Astrocyte of the hippocampus (primary cell): ENCODE measurements around the gene ABCD1.

ENCODE experiments used
- DNase-seq: peaks from one replicate; pipeline ENCODE4 v3.0.0; 2011; ENCODE audit warnings: low read depth, low spot score

Gene ABCD1

GRCh38 chrX:153791104-153791852 is 66.6 kb downstream of the ABCD1 start:
- no peak for DNase-seq

- DNase-seq, result no peak
Measured at GRCh38 chrX:153792368-153792767, 67.7 kb downstream of the ABCD1 start.

DNA sequence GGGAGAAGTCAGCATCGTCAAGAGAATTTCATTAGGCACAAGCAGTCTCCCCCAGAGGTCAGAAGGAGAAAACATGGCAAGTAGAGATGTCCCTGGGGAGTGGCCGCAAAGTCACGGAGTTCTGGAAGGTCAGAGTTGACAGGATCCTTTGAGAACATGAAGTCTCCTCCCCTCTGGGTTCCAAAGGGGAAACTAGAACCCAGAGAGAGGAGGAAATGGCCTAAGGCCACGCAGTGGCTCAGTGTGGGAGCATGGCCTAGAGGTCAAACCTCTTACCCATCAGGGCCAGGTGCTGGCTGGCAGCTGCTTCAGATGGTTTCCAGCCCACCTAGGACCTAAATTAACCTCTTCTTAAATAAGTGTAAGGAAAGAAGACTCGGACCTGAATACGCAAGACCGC is 68.6 kb downstream of the ABCD1 start:
- DNase-seq, result no peak
